NCI-H524 (cell line): ENCODE data around the gene KCTD7.
"Not testable (repeated sequence)": the region's sequence is repeated elsewhere in the genome, so short reads cannot be mapped to it uniquely, and the experiment has no call there.

Source experiments
- DNase-seq, 2 experiments: peaks; one replicate each; lab custom pipeline; 2025; lab: John Stamatoyannopoulos, UW

Gene KCTD7

DNA sequence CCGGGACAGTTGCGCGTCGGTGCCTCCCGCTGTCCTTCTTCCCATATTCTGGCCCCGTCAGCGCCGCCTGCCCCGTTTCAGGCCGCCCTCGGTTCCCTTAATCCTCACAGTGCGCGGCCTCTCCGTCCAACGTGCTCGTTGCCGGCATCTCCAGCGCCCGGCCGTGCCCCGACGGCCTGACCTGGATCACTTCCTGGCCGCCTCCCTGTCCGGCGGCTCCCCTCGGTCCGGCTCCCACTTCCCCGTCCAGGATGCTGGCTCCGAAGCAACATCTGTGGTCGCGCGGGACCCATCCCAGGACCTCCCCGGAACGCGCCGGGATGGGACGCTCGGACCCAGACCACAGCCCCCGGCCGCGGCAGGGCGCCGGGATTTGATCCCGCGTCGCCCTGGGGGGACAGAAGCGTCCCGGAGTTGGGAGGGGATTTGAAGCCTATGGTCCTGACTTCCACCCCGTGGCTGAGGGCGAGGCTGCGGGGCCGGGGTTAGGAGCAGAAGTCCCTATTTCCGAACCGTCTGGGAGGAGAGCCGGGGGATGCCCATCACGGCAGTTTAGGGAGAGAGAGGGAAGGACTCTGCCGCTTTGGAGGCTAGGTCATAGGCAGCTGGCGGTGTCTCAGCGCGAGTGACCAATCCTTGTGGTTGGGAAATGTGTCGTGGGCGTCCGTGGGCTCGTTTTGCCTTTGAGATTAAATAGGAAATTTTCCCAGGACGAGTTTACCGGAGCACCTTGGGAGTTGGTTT, 53.8 kb downstream of the KCTD7 start:
- no peak for DNase-seq

DNA sequence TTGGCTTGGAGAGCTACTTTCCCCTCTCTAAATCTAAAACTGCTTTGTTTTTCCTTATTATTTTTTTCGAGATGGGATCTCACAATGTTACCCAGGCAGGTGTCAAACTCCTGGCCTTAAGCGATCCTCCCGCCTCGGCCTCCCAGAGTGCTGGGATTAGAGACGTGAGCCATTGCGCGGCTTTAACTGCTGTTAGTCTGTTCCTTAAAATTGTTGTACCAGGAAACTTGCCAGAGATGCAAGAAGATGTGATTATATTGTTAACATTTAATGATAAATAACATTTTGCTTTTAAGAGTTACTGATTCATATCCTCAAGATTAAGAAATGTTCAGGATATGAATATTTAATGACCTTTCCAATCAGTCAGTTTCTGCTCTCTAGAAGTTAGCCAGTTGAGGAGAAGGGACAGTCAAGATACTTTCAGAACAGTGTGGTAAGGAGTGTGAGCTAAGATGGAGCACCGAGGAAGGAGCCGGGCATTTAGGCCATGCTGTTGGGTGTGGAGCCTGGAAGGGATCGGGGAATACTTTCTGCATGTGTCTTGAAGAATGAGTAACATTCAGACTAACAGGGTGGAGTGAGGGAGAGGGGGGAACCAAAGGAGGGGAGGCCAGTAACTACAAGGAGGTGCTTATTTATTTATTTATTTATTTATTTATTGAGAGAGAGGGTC, 54.6 kb downstream of the KCTD7 start:
- not testable (repeated sequence) for DNase-seq

DNA sequence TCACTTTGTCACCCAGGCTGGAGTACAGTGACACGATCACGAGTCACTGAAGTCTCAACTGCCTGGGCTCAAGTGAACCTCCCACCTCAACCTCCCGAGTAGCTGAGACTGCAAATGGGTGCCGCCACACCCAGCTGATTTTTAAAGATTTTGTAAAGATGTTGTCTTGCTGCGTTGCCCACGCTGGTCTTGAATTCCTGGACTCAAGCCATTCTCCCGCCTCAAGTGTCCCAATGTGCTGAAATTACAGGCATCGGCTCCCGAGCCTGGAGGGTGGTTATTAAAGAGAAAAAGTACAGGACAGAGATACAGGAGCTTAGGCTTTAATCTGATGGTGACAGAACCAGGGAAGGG, 55.1 kb downstream of the KCTD7 start:
- DNase-seq = no peak

DNA sequence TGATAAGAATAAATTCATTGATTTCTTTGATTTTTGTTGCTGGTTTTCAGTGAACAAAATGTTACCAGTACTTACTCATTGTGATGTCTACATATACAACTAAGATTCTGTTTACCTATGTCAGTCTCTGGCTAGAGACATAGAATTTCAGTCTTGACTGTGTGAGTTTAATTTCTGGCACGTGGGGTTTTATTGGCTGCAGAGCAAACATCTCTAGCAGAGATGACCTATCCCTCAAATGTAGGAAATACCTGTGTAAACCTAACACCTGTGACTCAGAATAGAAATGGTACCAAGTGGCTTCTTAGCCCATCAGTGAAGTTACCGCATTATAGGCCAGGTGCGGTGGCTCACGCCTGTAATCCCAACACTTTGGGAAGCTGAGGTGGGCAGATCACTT, 57.0 kb downstream of the KCTD7 start:
- DNase-seq = not testable (repeated sequence)

DNA sequence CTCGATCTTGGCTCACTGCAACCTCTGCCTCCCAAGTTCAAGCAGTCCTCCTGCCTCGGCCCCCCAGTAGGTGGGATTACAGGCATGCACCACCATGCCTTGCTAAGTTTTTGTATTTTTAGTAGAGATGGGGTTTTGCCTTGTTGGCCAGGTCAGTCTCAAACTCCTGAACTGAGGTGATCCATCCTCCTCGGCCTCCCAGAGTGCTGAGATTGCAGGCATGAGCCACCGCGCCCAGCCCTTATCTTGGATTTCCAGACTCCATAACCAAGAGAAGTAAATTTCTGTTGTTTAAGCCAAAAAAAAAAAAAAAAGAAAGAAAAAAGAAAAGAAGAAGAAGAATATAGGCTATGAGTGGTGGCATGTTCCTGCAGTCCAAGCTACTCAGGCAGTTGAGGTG, 58.5 kb downstream of the KCTD7 start:
- no peak for DNase-seq

DNA sequence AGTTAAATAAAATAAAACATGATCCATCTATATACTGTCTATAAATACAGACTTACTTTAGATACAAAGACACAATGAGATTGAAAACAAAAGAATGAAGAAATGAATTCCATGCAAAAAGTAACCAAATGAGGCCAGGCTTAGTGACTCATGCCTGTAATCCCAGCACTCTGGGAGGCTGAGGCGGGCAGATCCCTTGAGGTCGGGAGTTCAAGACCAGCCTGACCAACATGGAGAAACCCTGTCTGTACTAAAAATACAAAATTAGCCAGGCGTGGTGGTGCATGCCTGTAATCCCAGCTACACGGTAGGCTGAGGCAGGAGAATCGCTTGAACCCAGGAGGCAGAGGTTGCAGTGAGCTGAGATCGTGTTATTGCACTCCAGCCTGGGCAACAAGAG, 59.0 kb downstream of the KCTD7 start:
- not testable (repeated sequence) for DNase-seq

DNA sequence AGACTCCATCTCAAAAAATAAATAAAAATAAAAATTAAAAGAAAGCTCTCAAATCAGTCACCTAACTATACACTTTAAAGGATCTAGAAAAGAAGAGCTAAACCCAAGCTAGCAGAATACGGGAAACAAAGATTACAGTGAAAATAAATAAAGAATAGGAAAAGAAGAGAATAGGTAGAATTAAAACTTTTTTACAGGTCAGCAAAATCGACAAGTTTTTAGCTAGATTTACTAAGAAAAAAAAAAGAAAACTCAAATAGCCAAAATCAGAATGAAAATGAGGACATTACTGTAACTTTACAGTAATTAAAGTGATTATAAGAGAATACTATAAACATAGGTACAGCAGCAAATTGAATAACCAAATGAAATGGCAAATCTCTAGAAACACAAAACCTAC, 60.4 kb downstream of the KCTD7 start:
- DNase-seq = no peak

DNA sequence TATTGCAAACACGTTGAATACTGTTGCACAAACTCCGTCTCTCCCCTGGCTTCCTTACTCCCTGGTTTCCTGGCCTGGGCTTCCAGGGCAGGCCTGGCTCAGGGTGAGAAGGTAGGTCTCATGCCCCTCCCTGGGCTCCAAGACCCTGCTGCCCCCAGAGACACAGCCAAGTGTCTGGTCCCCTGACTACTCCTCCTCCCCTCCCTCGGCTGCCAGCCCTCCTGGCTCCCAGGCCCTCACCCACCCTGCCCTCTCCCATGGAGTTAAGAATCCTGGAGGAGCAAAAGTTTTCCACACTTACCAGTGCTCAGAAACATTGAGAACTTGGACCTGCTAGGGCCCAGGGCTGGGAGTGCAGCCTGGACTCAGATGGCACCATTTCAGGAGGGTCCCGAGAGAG, 64.7 kb downstream of the KCTD7 start:
- DNase-seq = no peak
